Gastrocnemius medialis (tissue), 4 donors: ENCODE results near the gene SNCAIP. TPM values are rescaled to one million over a fixed set of nuclear protein-coding genes. Genes with fewer than 3 reads are reported as not detected.

ENCODE experiments used
- ATAC-seq, 2 donors: fragments of 150-250 bp; one replicate each; pipeline ENCODE4 v1.9.1; 2016
- DNase-seq, 2 donors: peaks; one replicate each; pipeline ENCODE4 v3.0.0-alpha.2; 2019
- H3K27ac ChIP-seq, 4 donors: fragments of 200-600 bp; sonication (generic); 1 replicate in 1 of 4; 2 replicates in 3 of 4; pipeline ENCODE4 v1.5.1; 2016 to 2018; ENCODE audit warnings: mild to moderate bottlenecking in 2 of 4, moderate library complexity in 1 of 4
- H3K27me3 ChIP-seq, 3 donors: fragments of 200-600 bp; sonication (generic) in 2 of 3; 1 replicate in 1 of 3; 2 replicates in 2 of 3; pipeline versions ENCODE4 v1.5.1 to v1.6.0; 2016 to 2019; ENCODE audit warnings: mild to moderate bottlenecking in 1 of 3, moderate library complexity in 1 of 3
- H3K36me3 ChIP-seq, 2 donors: fragments of 200-600 bp; sonication (generic) in 1 of 2; one replicate each; pipeline ENCODE4 v1.5.1; 2017 to 2018
- H3K4me1 ChIP-seq, 2 donors: fragments of 200-600 bp; sonication (generic) in 1 of 2; one replicate each; pipeline ENCODE4 v1.5.1; 2016 to 2017; ENCODE audit warnings: mild to moderate bottlenecking in 2 of 2
- H3K4me3 ChIP-seq, 4 donors: fragments of 200-600 bp; sonication (generic) in 3 of 4; 1 replicate in 1 of 4; 2 replicates in 3 of 4; pipeline ENCODE4 v1.5.1; 2016 to 2019; ENCODE audit warnings: mild to moderate bottlenecking in 2 of 4
- H3K9me3 ChIP-seq, 3 donors: fragments of 200-600 bp; sonication (generic) in 2 of 3; 1 replicate in 1 of 3; 2 replicates in 2 of 3; pipeline ENCODE4 v1.5.1; 2016 to 2019
- POLR2A ChIP-seq, 2 donors: fragments of 450-650 bp; IDR thresholded peaks; one replicate each; pipeline ENCODE4 v1.6.1; 2017; ENCODE audit warnings: antibody characterized with exemption in 2 of 2, mild to moderate bottlenecking in 2 of 2, moderate library complexity in 2 of 2
- in situ Hi-C, 4 donors: fragments of 200-750 bp; cut with MboI; loops; one replicate each; pipeline versions ENCODE4 v1.15.0 to v1.8.0; 2017; ENCODE audit warnings: low sequenced_read_pairs in 4 of 4
- intact Hi-C: fragments of 100-400 bp; cut with DNase I; formaldehyde crosslinking; loops from one replicate; pipeline ENCODE4 v1.15.1; 2023; ENCODE audit warnings: low total_unique reads
- total RNA-seq, 4 donors: library from RNA; depleted of rRNA; stranded (reverse); fragments of >200 nt; gene quantifications; one replicate each; pipeline versions ENCODE4 v1.1.0 to v1.2.3, GENCODE V29; 2016
- TF ChIP-seq, protein P1 (sequence below), 5 experiments: fragments of 450-650 bp in 3 of 5; fragments of 200-600 bp in 2 of 5; sonication (generic) in 2 of 5; IDR thresholded peaks in 4 of 5; conservative IDR thresholded peaks in 1 of 5; 1 replicate in 4 of 5; 2 replicates in 1 of 5; pipeline ENCODE4 v1.5.1; 2016 to 2019; ENCODE audit warnings: antibody characterized with exemption in 5 of 5, mild to moderate bottlenecking in 3 of 5, moderate library complexity in 3 of 5

SNCAIP gene
- total RNA-seq, 4 donors from 2014 or later = 0.22 to 3.1 (median 0.53) TPM

DNA sequence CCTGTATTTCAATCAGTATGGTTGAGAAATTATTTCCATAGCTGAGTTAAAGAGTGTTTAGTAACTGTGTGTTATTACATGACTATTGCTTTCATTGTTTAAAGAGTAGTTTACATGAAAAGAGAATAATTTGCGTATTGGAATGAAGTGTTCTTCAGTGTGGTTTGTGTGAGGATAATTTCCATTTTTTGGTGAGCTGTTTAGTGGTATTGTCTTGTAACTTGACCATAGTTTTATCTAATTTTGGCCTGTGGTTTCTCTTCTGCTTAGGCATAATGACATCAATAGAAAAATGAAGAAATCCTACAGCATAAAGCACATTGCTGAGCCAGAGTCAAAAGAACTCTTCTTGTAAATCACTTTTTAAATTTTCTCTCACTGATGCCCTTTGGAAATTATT lies 151.2 kb downstream of the SNCAIP start:
- intact Hi-C loops = no loop called here
- Histone ChIP-seq H3K27me3 (no peaks in the 10 kb centered on the region), H3K27ac (no peak overlapping the region), H3K9me3 (no peaks in the 10 kb centered on the region), H3K4me3 (no peak overlapping the region), H3K36me3 (no peaks in the 10 kb centered on the region), H3K4me1 (no peaks in the 10 kb centered on the region)
- in situ Hi-C loops = no loop called here
- no peak for ATAC-seq
- no peak for DNase-seq
- no peak for TF ChIP-seq POLR2A (IDR thresholded peaks at IDR 0.05)
- TF ChIP-seq, protein P1, sequence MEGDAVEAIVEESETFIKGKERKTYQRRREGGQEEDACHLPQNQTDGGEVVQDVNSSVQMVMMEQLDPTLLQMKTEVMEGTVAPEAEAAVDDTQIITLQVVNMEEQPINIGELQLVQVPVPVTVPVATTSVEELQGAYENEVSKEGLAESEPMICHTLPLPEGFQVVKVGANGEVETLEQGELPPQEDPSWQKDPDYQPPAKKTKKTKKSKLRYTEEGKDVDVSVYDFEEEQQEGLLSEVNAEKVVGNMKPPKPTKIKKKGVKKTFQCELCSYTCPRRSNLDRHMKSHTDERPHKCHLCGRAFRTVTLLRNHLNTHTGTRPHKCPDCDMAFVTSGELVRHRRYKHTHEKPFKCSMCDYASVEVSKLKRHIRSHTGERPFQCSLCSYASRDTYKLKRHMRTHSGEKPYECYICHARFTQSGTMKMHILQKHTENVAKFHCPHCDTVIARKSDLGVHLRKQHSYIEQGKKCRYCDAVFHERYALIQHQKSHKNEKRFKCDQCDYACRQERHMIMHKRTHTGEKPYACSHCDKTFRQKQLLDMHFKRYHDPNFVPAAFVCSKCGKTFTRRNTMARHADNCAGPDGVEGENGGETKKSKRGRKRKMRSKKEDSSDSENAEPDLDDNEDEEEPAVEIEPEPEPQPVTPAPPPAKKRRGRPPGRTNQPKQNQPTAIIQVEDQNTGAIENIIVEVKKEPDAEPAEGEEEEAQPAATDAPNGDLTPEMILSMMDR (IDR thresholded peaks at IDR 0.05 in 4 of 5, conservative IDR thresholded peaks at IDR 0.05 in 1 of 5) = no peak

DNA sequence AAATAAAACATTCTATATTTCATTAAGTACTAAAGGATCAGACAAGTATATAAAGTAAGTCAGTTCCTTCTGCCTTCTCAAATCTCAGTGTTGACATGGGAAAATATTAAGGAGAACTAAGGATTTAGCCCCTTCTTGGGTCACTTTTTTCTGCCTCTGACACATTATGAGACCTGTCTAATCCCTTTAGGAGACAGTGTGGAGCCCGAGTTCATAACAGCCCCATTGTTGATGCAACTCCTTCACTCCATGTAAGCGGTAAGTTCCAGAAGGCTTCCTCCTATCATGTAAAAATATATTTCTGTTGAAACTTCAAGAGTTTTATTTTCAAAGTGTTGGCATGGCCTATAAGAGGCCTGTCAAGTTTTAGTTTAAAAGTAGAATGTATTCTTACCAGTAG lies 152.2 kb downstream of the SNCAIP start:
- Histone ChIP-seq H3K36me3 (no peaks in the 10 kb centered on the region), H3K9me3 (no peaks in the 10 kb centered on the region), H3K4me3 (no peak overlapping the region), H3K27me3 (no peaks in the 10 kb centered on the region), H3K4me1 (no peaks in the 10 kb centered on the region), H3K27ac (no peak overlapping the region)
- ATAC-seq (no peak), DNase-seq (no peak)
- TF ChIP-seq, protein P1 (IDR thresholded peaks at IDR 0.05 in 4 of 5, conservative IDR thresholded peaks at IDR 0.05 in 1 of 5) = no peak
- no peak for TF ChIP-seq POLR2A (IDR thresholded peaks at IDR 0.05)
- intact Hi-C loops = no loop called here
- in situ Hi-C loops = no loop called here

DNA sequence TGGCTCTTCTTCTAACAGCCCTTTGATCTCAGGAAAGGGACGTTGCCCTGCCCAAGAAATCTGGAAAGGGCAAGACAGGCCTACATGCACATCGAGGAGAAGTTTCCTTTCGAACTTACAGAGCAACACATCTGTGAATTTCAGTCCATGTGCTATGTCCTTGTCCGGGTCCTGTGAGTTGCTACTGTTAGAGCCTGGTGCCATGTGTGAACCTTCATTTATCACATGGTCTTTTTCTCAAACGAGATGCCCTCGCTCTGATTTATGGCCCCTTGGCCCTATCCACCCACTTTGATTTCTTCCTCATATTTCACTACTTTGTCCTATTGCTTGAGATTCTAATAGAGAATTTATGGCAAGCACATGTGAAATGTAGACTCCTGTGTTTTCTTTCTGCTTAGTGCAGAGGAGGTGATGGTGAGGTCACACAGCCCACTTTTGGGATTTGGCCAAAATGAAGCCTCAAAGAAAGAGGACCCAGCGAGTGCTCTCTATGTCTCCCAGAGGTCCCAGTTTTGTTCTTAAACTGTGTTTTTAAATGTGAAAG lies 153.1 kb downstream of the SNCAIP start:
- no peaks in the 10 kb centered on the region for H3K4me1 ChIP-seq
- in situ Hi-C loops (no loop called here), intact Hi-C loops (no loop called here)

DNA sequence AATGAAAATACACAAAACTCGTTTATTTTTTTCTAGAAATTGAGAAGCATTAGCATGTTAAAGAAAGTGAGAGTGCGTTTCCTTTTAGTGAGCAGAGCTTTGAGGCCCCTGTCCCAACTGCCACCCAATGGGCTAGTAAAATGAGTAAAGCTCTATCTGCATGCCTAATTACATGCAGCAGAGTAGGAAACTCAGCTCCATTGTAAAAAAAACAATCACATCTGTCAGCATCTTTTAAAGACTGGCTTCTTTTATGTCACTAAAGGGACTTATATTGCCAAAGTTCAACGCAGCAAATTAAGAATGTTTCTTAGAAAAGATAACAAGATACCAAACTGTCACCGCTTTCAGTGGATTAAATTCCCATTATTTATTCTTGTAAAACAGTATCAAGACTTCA lies 154.0 kb downstream of the SNCAIP start:
- intact Hi-C loops (no loop called here), in situ Hi-C loops (no loop called here)
- H3K4me1 ChIP-seq = no peaks in the 10 kb centered on the region
- no peaks in the 10 kb centered on the region for H3K27me3 ChIP-seq
- no peaks in the 10 kb centered on the region for H3K36me3 ChIP-seq
- no peak for ATAC-seq
- no peak overlapping the region for H3K4me3 ChIP-seq
- DNase-seq = no peak
- no peak for TF ChIP-seq POLR2A (IDR thresholded peaks at IDR 0.05)
- TF ChIP-seq, protein P1 (IDR thresholded peaks at IDR 0.05 in 4 of 5, conservative IDR thresholded peaks at IDR 0.05 in 1 of 5) = no peak
- no peak overlapping the region for H3K27ac ChIP-seq
- no peaks in the 10 kb centered on the region for H3K9me3 ChIP-seq

More for the DNA sequence above, 153.1 kb downstream of the SNCAIP start:
- no peak overlapping the region for H3K4me3 ChIP-seq
- DNase-seq (no peak), ATAC-seq (no peak)
- H3K9me3 ChIP-seq = no peaks in the 10 kb centered on the region
- no peak overlapping the region for H3K27ac ChIP-seq
- H3K36me3 ChIP-seq = no peaks in the 10 kb centered on the region
- no peaks in the 10 kb centered on the region for H3K27me3 ChIP-seq
- TF ChIP-seq, protein P1 (IDR thresholded peaks at IDR 0.05 in 4 of 5, conservative IDR thresholded peaks at IDR 0.05 in 1 of 5) = no peak
- no peak for TF ChIP-seq POLR2A (IDR thresholded peaks at IDR 0.05)
